ENCODE measurements around the gene ZNF337.

The ZNF337 gene

DNA sequence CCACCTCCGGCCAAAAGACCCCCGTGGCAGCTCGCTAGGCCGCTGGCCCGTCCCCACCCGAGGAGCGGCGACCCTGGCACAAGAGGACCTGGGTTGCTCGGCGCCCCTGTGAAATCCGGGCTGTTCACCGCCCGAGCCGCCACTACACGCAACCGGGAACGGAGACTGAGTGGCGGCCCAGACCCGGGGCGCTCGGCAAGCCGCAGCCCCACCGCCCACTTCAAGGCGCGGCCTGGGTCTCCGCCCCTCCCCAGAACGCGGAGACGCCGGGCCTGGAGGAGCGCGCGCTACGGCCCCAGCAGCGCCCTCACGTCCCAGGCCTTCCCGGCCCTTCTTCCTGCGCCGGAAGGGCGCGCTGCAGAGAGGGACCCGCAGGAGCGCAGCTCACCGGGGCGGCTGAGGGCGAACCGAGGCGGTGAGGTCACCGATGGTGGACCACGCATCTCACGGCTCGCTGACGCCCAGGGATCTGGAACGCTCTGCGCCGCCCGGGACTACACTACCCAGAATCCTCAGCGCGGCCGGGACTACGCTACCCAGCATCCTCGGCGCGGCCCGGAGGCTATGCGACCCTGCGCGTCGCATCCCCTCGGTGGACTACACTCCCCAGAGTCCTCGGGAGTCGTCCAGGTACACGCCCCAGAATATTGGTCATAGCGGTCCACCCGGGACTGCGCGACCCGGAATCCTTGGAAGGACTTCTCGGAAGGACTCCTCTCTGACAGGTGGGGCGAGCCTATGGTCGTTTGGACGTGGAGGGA lies at the start of gene ZNF337:
Gene ZNF337, minus strand, starts transcription at position 483 of the 761 bp plus-strand sequence. CDS start 10,436 bp downstream, outside the sequence.
- Histone ChIP-seq H3K4me1 (ENCODE audit: control insufficient read depth, insufficient read depth, low read length) (peaks cover 7% of the 10 kb centered on the region), H3K4me3 (ENCODE audit: low read length) (peak within 1 kb of the TSS; percentile 60), H3K36me3 (ENCODE audit: control insufficient read depth, insufficient read depth, low read length) (no peaks in the 10 kb centered on the region), H3K9ac (ENCODE audit: low read length) (peak within 1 kb of the TSS; percentile 90), H3K27me3 (ENCODE audit: control insufficient read depth, insufficient read depth, low read length) (no peaks in the 10 kb centered on the region), H3K9me3 (ENCODE audit: control insufficient read depth, low read length) (no peaks in the 10 kb centered on the region)

DNA sequence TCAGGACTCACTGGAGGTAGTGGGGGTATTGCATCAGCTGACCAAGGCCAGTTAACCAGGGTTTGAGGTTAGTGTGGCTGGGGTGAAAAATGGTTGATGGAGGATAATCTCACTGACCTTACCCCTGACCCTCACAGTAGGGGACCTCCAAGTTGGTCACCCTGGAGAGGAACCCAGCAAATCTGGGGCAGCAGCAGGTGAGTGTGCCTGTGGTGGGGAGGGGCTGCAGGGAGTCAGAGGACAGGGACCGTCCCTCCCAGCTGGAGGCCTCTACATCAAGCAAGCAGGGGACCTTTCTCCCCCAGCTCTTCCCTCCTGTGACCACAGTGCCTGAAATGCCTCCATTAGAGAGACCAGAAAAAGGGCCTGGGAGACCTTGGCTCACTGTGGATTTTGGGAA lies 49.1 kb upstream of the ZNF337 start:
- no peaks in the 10 kb centered on the region for H3K27me3 ChIP-seq (ENCODE audit: control insufficient read depth, insufficient read depth, low read length)
- H3K9ac ChIP-seq (ENCODE audit: low read length) = no peak overlapping the region
- H3K4me3 ChIP-seq (ENCODE audit: low read length) = no peak overlapping the region
- H3K36me3 ChIP-seq (ENCODE audit: control insufficient read depth, insufficient read depth, low read length) = no peaks in the 10 kb centered on the region
- H3K4me1 ChIP-seq (ENCODE audit: control insufficient read depth, insufficient read depth, low read length) = no peaks in the 10 kb centered on the region
- H3K9me3 ChIP-seq (ENCODE audit: control insufficient read depth, low read length) = no peaks in the 10 kb centered on the region

DNA sequence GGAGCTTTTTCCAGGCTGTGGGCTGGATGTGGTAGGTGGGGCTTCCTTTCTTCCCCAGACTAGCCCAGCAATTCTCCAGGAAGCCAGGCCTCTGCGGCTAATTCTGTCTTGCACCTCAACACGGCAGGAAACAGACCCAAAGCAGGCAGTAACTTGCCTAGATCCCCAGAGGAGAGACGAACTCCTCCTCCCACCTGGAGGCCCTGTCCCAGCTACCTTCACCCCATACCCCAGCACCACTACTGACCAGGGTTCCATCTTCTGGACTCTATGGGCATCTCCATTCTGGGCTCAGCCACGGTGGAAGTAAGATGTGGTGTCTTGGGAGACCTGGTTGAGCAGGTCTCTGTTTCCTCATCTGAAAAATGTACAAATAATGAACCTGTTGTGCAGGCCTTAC lies 48.4 kb upstream of the ZNF337 start:
- H3K4me3 ChIP-seq (ENCODE audit: low read length) = no peak overlapping the region
- no peaks in the 10 kb centered on the region for H3K4me1 ChIP-seq (ENCODE audit: control insufficient read depth, insufficient read depth, low read length)
- no peaks in the 10 kb centered on the region for H3K9me3 ChIP-seq (ENCODE audit: control insufficient read depth, low read length)
- no peak overlapping the region for H3K9ac ChIP-seq (ENCODE audit: low read length)
- H3K36me3 ChIP-seq (ENCODE audit: control insufficient read depth, insufficient read depth, low read length) = no peaks in the 10 kb centered on the region
- no peaks in the 10 kb centered on the region for H3K27me3 ChIP-seq (ENCODE audit: control insufficient read depth, insufficient read depth, low read length)

DNA sequence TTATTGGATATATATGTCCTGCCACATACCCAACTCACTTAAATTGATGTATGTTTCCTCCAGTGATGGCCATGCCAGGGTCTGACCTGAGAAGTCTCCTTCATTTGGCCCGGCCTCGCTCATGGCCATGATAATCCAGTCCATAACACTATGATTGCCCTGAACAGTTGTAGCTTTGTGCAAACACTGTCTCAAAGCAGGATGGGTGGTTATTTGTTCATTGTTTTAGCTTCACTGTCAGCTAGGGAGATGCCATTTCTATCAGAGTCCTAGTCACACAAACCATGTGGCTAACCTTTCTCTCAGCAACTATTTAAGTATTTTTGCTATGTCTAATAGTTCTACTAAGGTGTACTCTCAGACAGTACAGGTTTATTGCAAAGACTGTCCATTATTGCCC lies 47.6 kb upstream of the ZNF337 start:
- H3K36me3 ChIP-seq (ENCODE audit: control insufficient read depth, insufficient read depth, low read length) = no peaks in the 10 kb centered on the region

DNA sequence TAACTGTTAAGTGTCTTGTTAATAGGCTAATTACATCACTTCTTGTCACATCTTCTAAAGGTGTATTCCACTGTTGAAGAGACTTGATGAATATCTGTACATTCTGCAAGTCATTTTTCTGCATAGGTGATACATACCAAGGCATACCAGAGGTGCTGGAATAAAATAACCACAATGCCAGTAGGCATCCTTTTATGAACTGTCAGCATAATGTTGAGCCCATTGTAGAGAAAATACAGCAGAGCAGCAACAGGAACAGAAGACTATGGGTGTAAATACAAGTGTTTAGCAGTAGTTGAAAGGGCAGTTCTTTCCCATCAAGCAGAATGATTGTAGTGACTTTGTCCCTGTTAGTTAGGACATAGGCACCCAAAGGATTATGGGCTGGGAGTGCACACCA lies 44.4 kb upstream of the ZNF337 start:
- Histone ChIP-seq H3K36me3 (ENCODE audit: control insufficient read depth, insufficient read depth, low read length) (no peaks in the 10 kb centered on the region), H3K27me3 (ENCODE audit: control insufficient read depth, insufficient read depth, low read length) (no peaks in the 10 kb centered on the region), H3K4me1 (ENCODE audit: control insufficient read depth, insufficient read depth, low read length) (no peaks in the 10 kb centered on the region), H3K9ac (ENCODE audit: low read length) (no peak overlapping the region), H3K9me3 (ENCODE audit: control insufficient read depth, low read length) (no peaks in the 10 kb centered on the region), H3K4me3 (ENCODE audit: low read length) (no peak overlapping the region)

More for the DNA sequence above, 47.6 kb upstream of the ZNF337 start:
- Histone ChIP-seq H3K4me3 (ENCODE audit: low read length) (no peak overlapping the region), H3K4me1 (ENCODE audit: control insufficient read depth, insufficient read depth, low read length) (no peaks in the 10 kb centered on the region), H3K27me3 (ENCODE audit: control insufficient read depth, insufficient read depth, low read length) (no peaks in the 10 kb centered on the region), H3K9ac (ENCODE audit: low read length) (no peak overlapping the region), H3K9me3 (ENCODE audit: control insufficient read depth, low read length) (no peaks in the 10 kb centered on the region)

DNA sequence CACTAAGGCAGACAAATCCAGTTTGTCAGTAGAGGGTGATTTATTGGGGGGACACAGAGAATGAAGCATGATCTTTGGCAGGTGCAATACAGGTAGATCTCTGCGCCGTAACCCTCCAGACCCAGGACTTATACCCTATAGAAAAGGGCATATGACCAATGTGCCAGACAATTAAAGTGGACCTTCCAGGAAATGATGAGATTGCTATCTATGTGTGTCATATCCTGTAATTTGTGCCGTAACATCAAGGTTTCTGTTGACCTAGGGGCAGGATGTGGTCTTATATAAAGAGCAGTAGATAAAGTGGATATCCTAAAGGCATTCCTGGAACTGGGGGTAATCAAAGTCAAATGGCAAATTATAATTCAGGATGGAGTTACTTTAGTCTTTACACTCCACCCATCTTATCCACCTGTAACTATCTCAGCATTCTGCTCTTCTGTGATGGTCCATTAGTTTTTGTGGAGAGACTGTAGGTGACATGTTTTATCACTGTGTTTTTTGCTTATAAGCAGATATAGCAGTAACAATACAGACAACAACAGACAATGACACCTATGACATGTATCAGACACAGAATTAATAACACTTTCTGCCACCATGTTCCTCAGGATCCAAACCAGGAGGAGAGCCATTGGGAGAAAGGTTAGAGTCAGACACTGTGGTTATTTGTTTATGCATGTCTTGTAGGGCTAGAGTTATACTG lies 43.1 kb upstream of the ZNF337 start:
- H3K9ac ChIP-seq (ENCODE audit: low read length) = no peak overlapping the region
- H3K4me3 ChIP-seq (ENCODE audit: low read length) = no peak overlapping the region
- no peaks in the 10 kb centered on the region for H3K36me3 ChIP-seq (ENCODE audit: control insufficient read depth, insufficient read depth, low read length)
- no peaks in the 10 kb centered on the region for H3K9me3 ChIP-seq (ENCODE audit: control insufficient read depth, low read length)
- no peaks in the 10 kb centered on the region for H3K4me1 ChIP-seq (ENCODE audit: control insufficient read depth, insufficient read depth, low read length)
- no peaks in the 10 kb centered on the region for H3K27me3 ChIP-seq (ENCODE audit: control insufficient read depth, insufficient read depth, low read length)

DNA sequence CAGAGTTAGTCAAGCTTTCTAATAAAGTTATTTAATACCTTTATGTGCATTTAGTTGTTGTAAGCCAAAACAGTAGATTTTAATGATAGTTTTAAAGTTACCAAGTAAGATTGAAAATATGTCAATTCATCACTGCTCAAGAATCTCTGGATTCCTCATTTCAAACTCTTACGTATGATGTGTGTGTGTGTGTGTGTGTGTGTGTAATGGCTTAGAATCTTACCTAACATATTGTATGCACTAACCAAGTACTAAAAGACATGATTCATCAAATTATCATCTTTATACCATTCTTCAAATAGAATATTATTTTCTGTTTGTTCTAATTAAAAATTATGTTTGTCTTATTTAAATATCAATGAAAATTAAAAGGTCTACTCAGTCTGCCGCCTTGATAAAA lies 41.5 kb upstream of the ZNF337 start:
- no peaks in the 10 kb centered on the region for H3K9me3 ChIP-seq (ENCODE audit: control insufficient read depth, low read length)
- H3K4me3 ChIP-seq (ENCODE audit: low read length) = no peak overlapping the region
- H3K4me1 ChIP-seq (ENCODE audit: control insufficient read depth, insufficient read depth, low read length) = no peaks in the 10 kb centered on the region
- H3K27me3 ChIP-seq (ENCODE audit: control insufficient read depth, insufficient read depth, low read length) = no peaks in the 10 kb centered on the region
- no peaks in the 10 kb centered on the region for H3K36me3 ChIP-seq (ENCODE audit: control insufficient read depth, insufficient read depth, low read length)
- H3K9ac ChIP-seq (ENCODE audit: low read length) = no peak overlapping the region

DNA sequence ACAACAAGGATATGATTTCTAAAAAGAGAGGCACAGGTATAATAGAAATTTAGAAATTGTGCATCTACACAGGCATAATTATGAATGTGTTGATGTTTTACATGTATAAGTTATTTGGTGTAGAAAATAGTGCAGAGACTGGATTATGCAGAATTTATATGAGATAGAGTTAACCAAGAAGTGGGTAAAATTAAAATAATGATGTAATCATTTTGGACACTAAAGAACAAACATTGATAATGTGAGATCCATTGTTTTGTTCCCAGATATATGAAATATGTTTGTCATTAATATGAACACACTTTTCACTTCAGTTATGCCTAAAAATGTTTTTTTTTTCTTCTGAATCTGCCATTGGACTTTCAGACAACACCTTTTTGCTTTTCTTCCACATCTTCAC lies 37.2 kb upstream of the ZNF337 start:
- Histone ChIP-seq H3K4me1 (ENCODE audit: control insufficient read depth, insufficient read depth, low read length) (no peaks in the 10 kb centered on the region), H3K36me3 (ENCODE audit: control insufficient read depth, insufficient read depth, low read length) (no peaks in the 10 kb centered on the region), H3K4me3 (ENCODE audit: low read length) (no peak overlapping the region)

DNA sequence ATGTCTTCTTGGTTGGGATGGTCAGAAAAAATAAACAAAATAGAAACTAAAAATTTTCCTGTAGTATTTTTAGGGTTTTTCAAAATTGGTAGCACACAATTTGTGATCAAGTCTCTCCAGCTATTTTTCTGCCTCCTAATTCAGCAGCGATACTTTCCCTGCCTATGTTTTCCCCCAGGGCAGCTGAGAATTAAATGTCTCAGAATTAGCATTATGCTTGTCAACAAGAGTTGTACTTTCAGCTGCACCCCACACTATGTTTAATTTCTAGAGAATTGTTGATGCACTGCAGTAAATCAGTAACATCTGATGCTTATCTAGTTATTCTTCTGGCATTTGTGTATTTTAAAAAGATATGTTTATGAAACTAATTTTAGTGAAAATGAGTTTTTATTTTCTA lies 34.2 kb upstream of the ZNF337 start:
- H3K4me1 ChIP-seq (ENCODE audit: control insufficient read depth, insufficient read depth, low read length) = no peaks in the 10 kb centered on the region
- H3K27me3 ChIP-seq (ENCODE audit: control insufficient read depth, insufficient read depth, low read length) = no peaks in the 10 kb centered on the region
- H3K36me3 ChIP-seq (ENCODE audit: control insufficient read depth, insufficient read depth, low read length) = no peaks in the 10 kb centered on the region
- H3K4me3 ChIP-seq (ENCODE audit: low read length) = no peak overlapping the region
- no peak overlapping the region for H3K9ac ChIP-seq (ENCODE audit: low read length)
- H3K9me3 ChIP-seq (ENCODE audit: control insufficient read depth, low read length) = no peaks in the 10 kb centered on the region

More for the DNA sequence above, 37.2 kb upstream of the ZNF337 start:
- Histone ChIP-seq H3K9me3 (ENCODE audit: control insufficient read depth, low read length) (no peaks in the 10 kb centered on the region), H3K9ac (ENCODE audit: low read length) (no peak overlapping the region), H3K27me3 (ENCODE audit: control insufficient read depth, insufficient read depth, low read length) (no peaks in the 10 kb centered on the region)

DNA sequence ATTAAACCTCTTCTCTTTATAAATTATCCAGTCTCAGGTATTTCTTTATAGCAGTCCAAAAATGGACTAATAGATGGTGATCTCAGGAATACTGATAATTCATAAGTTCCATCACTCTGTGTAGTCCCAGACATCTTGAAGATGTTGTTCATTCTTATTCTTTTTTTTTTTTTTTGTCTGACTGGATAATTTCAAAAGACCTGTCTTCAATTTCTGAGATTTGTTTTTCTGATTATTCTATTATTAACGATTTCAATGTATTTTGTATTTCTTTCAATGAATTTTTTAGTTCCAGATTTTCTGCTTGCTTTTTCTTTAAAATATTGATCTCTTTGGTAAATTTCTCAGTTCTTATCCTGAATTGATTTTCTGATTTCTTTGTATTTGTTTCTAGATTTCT lies 29.7 kb upstream of the ZNF337 start:
- Histone ChIP-seq H3K27me3 (ENCODE audit: control insufficient read depth, insufficient read depth, low read length) (no peaks in the 10 kb centered on the region), H3K4me3 (ENCODE audit: low read length) (no peak overlapping the region), H3K4me1 (ENCODE audit: control insufficient read depth, insufficient read depth, low read length) (no peaks in the 10 kb centered on the region), H3K9me3 (ENCODE audit: control insufficient read depth, low read length) (no peaks in the 10 kb centered on the region), H3K36me3 (ENCODE audit: control insufficient read depth, insufficient read depth, low read length) (no peaks in the 10 kb centered on the region), H3K9ac (ENCODE audit: low read length) (no peak overlapping the region)

DNA sequence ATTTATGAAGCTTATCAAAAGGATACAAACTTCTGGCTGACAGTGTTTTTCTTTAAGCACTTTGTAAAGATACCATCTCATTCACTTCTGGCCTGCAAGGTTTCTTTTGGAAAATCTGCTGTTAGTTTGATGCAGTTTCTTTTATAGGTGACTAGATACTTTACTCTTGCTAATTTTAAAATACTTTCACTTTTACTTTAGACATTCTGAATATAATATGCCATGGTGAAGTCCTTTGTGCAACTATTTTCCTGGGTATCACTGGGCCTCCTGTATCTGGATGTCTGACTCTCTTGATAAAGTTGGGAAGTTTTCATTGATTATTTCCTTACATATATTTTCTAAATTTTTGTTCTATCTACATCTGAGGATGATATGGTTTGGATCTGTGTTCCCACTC lies 29.0 kb upstream of the ZNF337 start:
- H3K4me3 ChIP-seq (ENCODE audit: low read length) = no peak overlapping the region
- H3K9me3 ChIP-seq (ENCODE audit: control insufficient read depth, low read length) = no peaks in the 10 kb centered on the region
- no peaks in the 10 kb centered on the region for H3K27me3 ChIP-seq (ENCODE audit: control insufficient read depth, insufficient read depth, low read length)
- no peaks in the 10 kb centered on the region for H3K36me3 ChIP-seq (ENCODE audit: control insufficient read depth, insufficient read depth, low read length)
- no peaks in the 10 kb centered on the region for H3K4me1 ChIP-seq (ENCODE audit: control insufficient read depth, insufficient read depth, low read length)
- H3K9ac ChIP-seq (ENCODE audit: low read length) = no peak overlapping the region

DNA sequence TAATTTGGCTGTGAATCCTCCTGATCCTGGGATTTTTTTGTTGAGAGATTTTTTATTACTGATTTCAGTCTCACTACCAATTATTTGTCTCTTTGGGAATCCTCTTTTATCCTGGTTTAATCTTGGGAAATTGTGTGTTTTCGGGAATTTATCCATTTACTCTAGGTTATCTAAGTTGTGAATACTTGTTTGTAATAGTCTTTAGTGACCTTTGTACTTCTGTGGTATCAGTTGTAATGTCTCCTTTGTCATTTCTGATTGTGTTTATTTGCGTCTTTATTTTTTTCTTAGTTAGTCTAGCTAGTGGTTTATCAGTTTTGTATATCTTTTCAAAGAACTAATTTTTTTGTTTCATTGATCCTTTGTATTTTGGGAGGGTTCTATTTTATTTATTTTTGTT lies 27.3 kb upstream of the ZNF337 start:
- Histone ChIP-seq H3K9me3 (ENCODE audit: control insufficient read depth, low read length) (no peaks in the 10 kb centered on the region), H3K9ac (ENCODE audit: low read length) (no peak overlapping the region), H3K4me3 (ENCODE audit: low read length) (no peak overlapping the region), H3K27me3 (ENCODE audit: control insufficient read depth, insufficient read depth, low read length) (no peaks in the 10 kb centered on the region), H3K36me3 (ENCODE audit: control insufficient read depth, insufficient read depth, low read length) (no peaks in the 10 kb centered on the region), H3K4me1 (ENCODE audit: control insufficient read depth, insufficient read depth, low read length) (peaks cover 9% of the 10 kb centered on the region)

Data from mucosa of stomach (tissue), 1 donor.